Neural progenitor cell (in vitro differentiated cells): ENCODE measurements around the gene ZBTB42. TPM values are rescaled to one million over a fixed set of nuclear protein-coding genes. Genes with fewer than 3 reads are reported as not detected.
A peak's percentile ranks its signal among the peaks of the same experiment; 100 is the strongest.

Source experiments
- DNase-seq: peaks from one replicate; pipeline ENCODE4 v3.0.0-alpha.2; 2016; ENCODE audit warnings: low spot score
- H2AFZ ChIP-seq: fragments of 200-600 bp; sonication (generic); replicated peaks from 2 replicates; pipeline ENCODE4 v1.6.1; 2016; ENCODE audit warnings: antibody characterized with exemption
- H3F3A ChIP-seq: fragments of 200-600 bp; sonication (generic); 2 replicates; pipeline ENCODE4 v1.6.1; 2016; ENCODE audit warnings: antibody characterized with exemption, low read depth
- H3K27ac ChIP-seq: fragments of 200-600 bp; sonication (generic); 2 replicates; pipeline ENCODE4 v1.5.1; 2016; ENCODE audit warnings: mild to moderate bottlenecking
- H3K27me3 ChIP-seq: fragments of 200-600 bp; sonication (generic); 2 replicates; pipeline ENCODE4 v1.6.1; 2016; ENCODE audit warnings: mild to moderate bottlenecking, moderate library complexity
- H3K36me3 ChIP-seq: fragments of 200-600 bp; sonication (generic); 2 replicates; pipeline ENCODE4 v1.5.1; 2016
- H3K4me1 ChIP-seq: fragments of 200-600 bp; sonication (generic); 2 replicates; pipeline ENCODE4 v1.6.1; 2016; ENCODE audit warnings: mixed run types
- H3K4me2 ChIP-seq: fragments of 200-600 bp; sonication (generic); 2 replicates; pipeline ENCODE4 v1.6.1; 2016
- H3K4me3 ChIP-seq: fragments of 200-600 bp; sonication (generic); 2 replicates; pipeline ENCODE4 v1.5.1; 2016
- H3K79me2 ChIP-seq: fragments of 200-600 bp; sonication (generic); 2 replicates; pipeline ENCODE4 v1.6.1; 2016; ENCODE audit warnings: low read depth
- H3K9ac ChIP-seq: fragments of 200-600 bp; sonication (generic); 2 replicates; pipeline ENCODE4 v1.6.1; 2016
- H3K9me3 ChIP-seq: fragments of 200-600 bp; sonication (generic); 2 replicates; pipeline ENCODE4 v1.5.1; 2016; ENCODE audit warnings: low read depth
- H4K20me1 ChIP-seq: fragments of 200-600 bp; sonication (generic); 2 replicates; pipeline ENCODE4 v1.6.1; 2016; ENCODE audit warnings: low read depth
- H3K27ac Mint-ChIP-seq: 3 replicates; pipeline ENCODE4 v1.8.0; 2021; ENCODE audit warnings: mixed read lengths
- H3K27me3 Mint-ChIP-seq: 2 replicates; pipeline ENCODE4 v1.8.0; 2022; ENCODE audit warnings: low read depth, mild to moderate bottlenecking, inconsistent platforms, moderate library complexity, mixed read lengths; ENCODE audit not compliant: insufficient read depth
- H3K36me3 Mint-ChIP-seq: 3 replicates; pipeline ENCODE4 v1.8.0; 2021; ENCODE audit warnings: mixed read lengths
- H3K4me1 Mint-ChIP-seq: 3 replicates; pipeline ENCODE4 v1.8.0; 2021; ENCODE audit warnings: mixed read lengths
- H3K4me3 Mint-ChIP-seq: 3 replicates; pipeline ENCODE4 v1.8.0; 2021; ENCODE audit warnings: mild to moderate bottlenecking, moderate library complexity, mixed read lengths
- H3K9me3 Mint-ChIP-seq: 3 replicates; pipeline ENCODE4 v1.8.0; 2020; ENCODE audit warnings: mixed read lengths
- CTCF ChIP-seq: fragments of 200-600 bp; sonication (generic); IDR thresholded peaks from 2 replicates; pipeline ENCODE4 v1.5.1; 2017; ENCODE audit warnings: antibody characterized with exemption, mild to moderate bottlenecking
- EZH2 ChIP-seq: fragments of 200-600 bp; sonication (generic); IDR thresholded peaks from 2 replicates; pipeline ENCODE4 v1.6.1; 2017; ENCODE audit warnings: antibody characterized with exemption, mild to moderate bottlenecking, moderate library complexity
- EZH2phosphoT487 ChIP-seq: fragments of 200-600 bp; sonication (generic); IDR thresholded peaks from 2 replicates; pipeline ENCODE4 v1.6.1; 2017; ENCODE audit warnings: antibody characterized with exemption
- total RNA-seq: library from RNA; depleted of rRNA; stranded (reverse); fragments of >200 nt; gene quantifications from 2 replicates; pipeline ENCODE4 v1.2.3, GENCODE V29; 2015; ENCODE audit warnings: low replicate concordance

The ZBTB42 gene
- total RNA-seq, 1 donor from 2014 or later: 0.41 TPM

- Histone ChIP-seq H3K27ac (no peak overlapping the region), H3K4me1 (no peaks in the 10 kb centered on the region), H3K9me3 (no peaks in the 10 kb centered on the region), H3K4me3 (no peak overlapping the region), H3K36me3 (no peaks in the 10 kb centered on the region), H3K9ac (no peak overlapping the region), H3K4me2 (no peak overlapping the region), H3K79me2 (no peaks in the 10 kb centered on the region), H4K20me1 (no peaks in the 10 kb centered on the region), H2AFZ (no peak overlapping the region), H3F3A (peaks cover 18% of the 10 kb centered on the region), H3K27me3 (peaks cover 34% of the 10 kb centered on the region)
- no peak for TF ChIP-seq EZH2
- TF ChIP-seq EZH2phosphoT487: no peak
- no peak for TF ChIP-seq CTCF
- Mint-ChIP-seq H3K4me1 (peaks cover 20% of the 10 kb centered on the region), H3K36me3 (peaks cover 1% of the 10 kb centered on the region), H3K9me3 (peaks cover 8% of the 10 kb centered on the region), H3K27me3 (peaks cover 22% of the 10 kb centered on the region), H3K4me3 (peak overlapping the region; percentile 85), H3K27ac (no peak overlapping the region)
- DNase-seq: no peak
Observed at GRCh38 chr14:104824353-104824997, 23.6 kb downstream of the ZBTB42 start.

- Mint-ChIP-seq H3K27ac (no peak overlapping the region), H3K36me3 (peaks cover 1% of the 10 kb centered on the region), H3K9me3 (peaks cover 8% of the 10 kb centered on the region), H3K4me1 (peaks cover 17% of the 10 kb centered on the region), H3K27me3 (peaks cover 22% of the 10 kb centered on the region), H3K4me3 (peak overlapping the region; percentile 85)
- no peaks in the 10 kb centered on the region for H3K9me3 ChIP-seq
- peak; percentile 89 for DNase-seq
- H3K4me1 ChIP-seq: no peaks in the 10 kb centered on the region
- H3K36me3 ChIP-seq: no peaks in the 10 kb centered on the region
- peak overlapping the region; percentile 53 for H3K4me3 ChIP-seq
- no peak overlapping the region for H3K27ac ChIP-seq
- peaks cover 14% of the 10 kb centered on the region for H3F3A ChIP-seq
- H3K79me2 ChIP-seq: no peaks in the 10 kb centered on the region
- H3K9ac ChIP-seq: no peak overlapping the region
- peaks cover 34% of the 10 kb centered on the region for H3K27me3 ChIP-seq
- H3K4me2 ChIP-seq: peak overlapping the region; percentile 85
- H4K20me1 ChIP-seq: no peaks in the 10 kb centered on the region
- peak overlapping the region; percentile 86 for H2AFZ ChIP-seq
- peak; percentile 72 for TF ChIP-seq CTCF
- no peak for TF ChIP-seq EZH2
Observed at GRCh38 chr14:104826189-104826860, 25.4 kb downstream of the ZBTB42 start.

GRCh38 chr14:104826861-104827176 is 25.9 kb downstream of the ZBTB42 start:
- TF ChIP-seq CTCF (no peak), EZH2phosphoT487 (no peak), EZH2 (no peak)
- H3K4me3 Mint-ChIP-seq: peak overlapping the region; percentile 84
- H3K4me3 ChIP-seq: peak overlapping the region; percentile 53
- peaks cover 15% of the 10 kb centered on the region for H3K4me1 Mint-ChIP-seq
- DNase-seq: no peak
- H3K79me2 ChIP-seq: no peaks in the 10 kb centered on the region
- H3K27me3 Mint-ChIP-seq: peaks cover 22% of the 10 kb centered on the region
- H3F3A ChIP-seq: peaks cover 14% of the 10 kb centered on the region
- no peaks in the 10 kb centered on the region for H3K9me3 ChIP-seq
- H3K9ac ChIP-seq: no peak overlapping the region
- H3K36me3 ChIP-seq: no peaks in the 10 kb centered on the region
- no peaks in the 10 kb centered on the region for H3K4me1 ChIP-seq
- no peaks in the 10 kb centered on the region for H4K20me1 ChIP-seq
- peaks cover 1% of the 10 kb centered on the region for H3K36me3 Mint-ChIP-seq
- no peak overlapping the region for H3K27ac ChIP-seq
- H3K27ac Mint-ChIP-seq: no peak overlapping the region
- peaks cover 34% of the 10 kb centered on the region for H3K27me3 ChIP-seq
- peak overlapping the region; percentile 85 for H3K4me2 ChIP-seq
- H2AFZ ChIP-seq: peak overlapping the region; percentile 71
- peaks cover 8% of the 10 kb centered on the region for H3K9me3 Mint-ChIP-seq
